NCI-H345 (cell line): Measurements from ENCODE around the gene ROCK1.
"Not testable (repeated sequence)": the region's sequence is repeated elsewhere in the genome, so short reads cannot be mapped to it uniquely, and the experiment has no call there.

ENCODE experiments used
- DNase-seq: peaks from one replicate; lab custom pipeline; 2025; lab: John Stamatoyannopoulos, UW

Gene ROCK1

GRCh38 chr18:21111346-21112139, at the start of gene ROCK1:
TSS of gene ROCK1 (minus strand) at chr18:21111813. CDS start at chr18:21110910, 903 bp downstream.
- peak; percentile 96 for DNase-seq

- no peak for DNase-seq
These were observed 43.8 kb upstream of the ROCK1 start for GRCh38 chr18:21155443-21155842.

GRCh38 chr18:21146016-21146415, 34.4 kb upstream of the ROCK1 start:
- no peak for DNase-seq

- DNase-seq: no peak
These were observed 33.8 kb upstream of the ROCK1 start for GRCh38 chr18:21145371-21145770.

GRCh38 chr18:21141668-21142422, 30.2 kb upstream of the ROCK1 start:
- no peak for DNase-seq

GRCh38 chr18:21137719-21138488, 26.3 kb upstream of the ROCK1 start:
- DNase-seq: not testable (repeated sequence)

GRCh38 chr18:21134895-21135294, 23.3 kb upstream of the ROCK1 start:
- no peak for DNase-seq

- DNase-seq: no peak
These were observed 20.8 kb upstream of the ROCK1 start for GRCh38 chr18:21132398-21132918.

- DNase-seq: no peak
These were observed 20.1 kb upstream of the ROCK1 start for GRCh38 chr18:21131698-21132227.

- DNase-seq: no peak
These were observed 18.1 kb upstream of the ROCK1 start for GRCh38 chr18:21129566-21130216.

GRCh38 chr18:21123290-21123926, 11.8 kb upstream of the ROCK1 start:
- DNase-seq: no peak

- no peak for DNase-seq
These were observed 7.2 kb upstream of the ROCK1 start for GRCh38 chr18:21118806-21119205.

- no peak for DNase-seq
These were observed 6.0 kb upstream of the ROCK1 start for GRCh38 chr18:21117409-21118131.

GRCh38 chr18:21115519-21116411, 4.2 kb upstream of the ROCK1 start:
- DNase-seq: no peak

GRCh38 chr18:21112543-21113105, 1.0 kb upstream of the ROCK1 start:
- DNase-seq: no peak

- no peak for DNase-seq
These were observed 494 bp upstream of the ROCK1 start for GRCh38 chr18:21112140-21112473.

- peak; percentile 28 for DNase-seq
These were observed 784 bp downstream of the ROCK1 start for GRCh38 chr18:21110713-21111345.

GRCh38 chr18:21109936-21110712, 1.5 kb downstream of the ROCK1 start:
- DNase-seq: no peak
